ENCODE measurements around the gene NEAT1.

NEAT1 gene

GRCh38 chr11:65384301-65384889 is 38.2 kb upstream of the NEAT1 start:
- Histone ChIP-seq H2BK15ac (ENCODE audit: low read depth, poor library complexity, severe bottlenecking) (no peak overlapping the region), H3K79me1 (replicated peaks; ENCODE audit: low read length, poor library complexity, severe bottlenecking) (peaks cover 20% of the 10 kb centered on the region), H3K27ac (ENCODE audit: low read length, poor library complexity, severe bottlenecking) (no peak overlapping the region), H3K4me1 (ENCODE audit: control insufficient read depth, insufficient read depth, low read depth, low read length) (peaks cover 56% of the 10 kb centered on the region), H3K4me2 (ENCODE audit: low read length, poor library complexity, severe bottlenecking) (no peak overlapping the region), H2AK5ac (ENCODE audit: low read length, severe bottlenecking) (peak overlapping the region; percentile 63), H3K23ac (ENCODE audit: low read length in 2 of 2) (no peak overlapping the region), H3K18ac (ENCODE audit: low read depth in 1 of 2, low read length in 2 of 2) (peak overlapping the region; percentile 14 to 82), H3K36me3 (ENCODE audit: control insufficient read depth in 1 of 2, insufficient read depth in 2 of 2, low read depth in 1 of 2, low read length in 2 of 2) (peaks cover 7 to 10% of the 10 kb centered on the region in 2 experiments), H3K4me3 (ENCODE audit: insufficient read depth in 1 of 2, low read depth in 1 of 2, low read length in 2 of 2) (peak overlapping the region in 1 of 2 experiments; percentile 6), H3K4ac (ENCODE audit: low read depth in 1 of 2, low read length in 2 of 2) (peak overlapping the region; percentile 0 to 64), H3K14ac (ENCODE audit: low read length in 2 of 2) (peak overlapping the region in 1 of 2 experiments; percentile 50), H2BK5ac (ENCODE audit: low read depth, low read length, poor library complexity, severe bottlenecking) (no peak overlapping the region), H3K27me3 (ENCODE audit: control insufficient read depth in 1 of 2, insufficient read depth in 1 of 2, low read length in 2 of 2) (no peaks in the 10 kb centered on the region), H4K8ac (ENCODE audit: low read length) (peak overlapping the region; percentile 41), H4K91ac (ENCODE audit: low read length) (peak overlapping the region; percentile 87), H2AFZ (ENCODE audit: low read depth, low read length) (no peak overlapping the region), H3K9me3 (ENCODE audit: control insufficient read depth, low read length) (no peaks in the 10 kb centered on the region), H2BK120ac (ENCODE audit: low read depth, low read length) (peak overlapping the region; percentile 40), H2BK12ac (ENCODE audit: low read length in 2 of 2) (peak overlapping the region; percentile 91 to 98), H3K9ac (ENCODE audit: low read length) (peak overlapping the region; percentile 68)
- WGBS: 47% methylated on average over 8 of the region's 8 CpGs
- DNase-seq: peak; percentile 86

GRCh38 chr11:65386307-65387140 is 36.1 kb upstream of the NEAT1 start, which contains the start of gene FRMD8:
Gene FRMD8 (plus strand): TSS chr11:65386637. CDS start chr11:65387037, 400 bp downstream.
- whole genome bisulfite sequencing: 12% methylated on average over 46 of the region's 76 CpGs
- Histone ChIP-seq H2BK15ac (ENCODE audit: low read depth, poor library complexity, severe bottlenecking) (peak within 1 kb of the TSS; percentile 93), H2BK12ac (ENCODE audit: low read length in 2 of 2) (peak within 1 kb of the TSS; percentile 96 to 98), H3K18ac (ENCODE audit: low read depth in 1 of 2, low read length in 2 of 2) (peak within 1 kb of the TSS; percentile 97), H3K36me3 (ENCODE audit: control insufficient read depth in 1 of 2, insufficient read depth in 2 of 2, low read depth in 1 of 2, low read length in 2 of 2) (peaks cover 13% of the 10 kb centered on the region in 2 experiments), H3K4me2 (ENCODE audit: low read length, poor library complexity, severe bottlenecking) (peak within 1 kb of the TSS; percentile 78), H3K79me1 (replicated peaks; ENCODE audit: low read length, poor library complexity, severe bottlenecking) (peaks cover 25% of the 10 kb centered on the region), H4K8ac (ENCODE audit: low read length) (peak within 1 kb of the TSS; percentile 99), H2AFZ (ENCODE audit: low read depth, low read length) (no peak within 1 kb of the TSS), H2AK5ac (ENCODE audit: low read length, severe bottlenecking) (peak within 1 kb of the TSS; percentile 73), H3K9ac (ENCODE audit: low read length) (peak within 1 kb of the TSS; percentile 95), H3K14ac (ENCODE audit: low read length in 2 of 2) (peak within 1 kb of the TSS in 1 of 2 experiments; percentile 99), H4K91ac (ENCODE audit: low read length) (peak within 1 kb of the TSS; percentile 98), H3K4me1 (ENCODE audit: control insufficient read depth, insufficient read depth, low read depth, low read length) (peaks cover 63% of the 10 kb centered on the region), H3K23ac (ENCODE audit: low read length in 2 of 2) (peak within 1 kb of the TSS in 1 of 2 experiments; percentile 75), H3K4me3 (ENCODE audit: insufficient read depth in 1 of 2, low read depth in 1 of 2, low read length in 2 of 2) (peak within 1 kb of the TSS; percentile 92 to 96), H3K27me3 (ENCODE audit: control insufficient read depth in 1 of 2, insufficient read depth in 1 of 2, low read length in 2 of 2) (no peaks in the 10 kb centered on the region), H2BK120ac (ENCODE audit: low read depth, low read length) (peak within 1 kb of the TSS; percentile 95), H3K9me3 (ENCODE audit: control insufficient read depth, low read length) (no peaks in the 10 kb centered on the region), H2BK5ac (ENCODE audit: low read depth, low read length, poor library complexity, severe bottlenecking) (peak within 1 kb of the TSS; percentile 24), H3K4ac (ENCODE audit: low read depth in 1 of 2, low read length in 2 of 2) (peak within 1 kb of the TSS; percentile 79 to 96), H3K27ac (ENCODE audit: low read length, poor library complexity, severe bottlenecking) (peak within 1 kb of the TSS; percentile 42)
- peak; percentile 87 for DNase-seq

DNA sequence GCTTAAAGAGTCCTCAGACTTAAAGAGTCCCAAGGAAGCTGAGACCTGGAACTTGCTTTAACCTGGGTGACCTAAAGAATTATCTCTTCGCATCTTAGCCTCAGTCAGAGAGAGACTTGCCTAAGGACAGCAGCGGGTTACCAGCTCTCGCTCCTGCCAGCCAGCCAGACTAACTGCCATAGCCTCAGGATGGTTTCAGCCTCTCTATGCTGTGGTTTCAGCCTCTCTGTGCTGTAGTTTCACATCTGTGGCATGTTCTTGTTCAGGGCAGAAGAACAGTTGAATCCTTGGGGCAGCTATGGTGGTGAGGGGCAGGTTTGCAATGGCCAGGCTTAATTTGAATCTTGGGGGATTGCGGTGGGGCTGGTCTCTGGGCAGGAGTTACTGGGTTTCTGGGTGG is 33.9 kb upstream of the NEAT1 start:
- Histone ChIP-seq H3K14ac (ENCODE audit: low read length in 2 of 2) (no peak overlapping the region), H3K36me3 (ENCODE audit: control insufficient read depth in 1 of 2, insufficient read depth in 2 of 2, low read depth in 1 of 2, low read length in 2 of 2) (peaks cover 32 to 35% of the 10 kb centered on the region in 2 experiments), H2BK5ac (ENCODE audit: low read depth, low read length, poor library complexity, severe bottlenecking) (no peak overlapping the region), H3K4me1 (ENCODE audit: control insufficient read depth, insufficient read depth, low read depth, low read length) (peaks cover 59% of the 10 kb centered on the region), H2BK12ac (ENCODE audit: low read length in 2 of 2) (no peak overlapping the region), H2AK5ac (ENCODE audit: low read length, severe bottlenecking) (peak overlapping the region; percentile 27), H4K91ac (ENCODE audit: low read length) (no peak overlapping the region), H3K9me3 (ENCODE audit: control insufficient read depth, low read length) (no peaks in the 10 kb centered on the region), H3K4ac (ENCODE audit: low read depth in 1 of 2, low read length in 2 of 2) (peak overlapping the region; percentile 35 to 58), H3K79me1 (replicated peaks; ENCODE audit: low read length, poor library complexity, severe bottlenecking) (peaks cover 44% of the 10 kb centered on the region), H3K9ac (ENCODE audit: low read length) (peak overlapping the region; percentile 61), H3K4me2 (ENCODE audit: low read length, poor library complexity, severe bottlenecking) (no peak overlapping the region), H3K27me3 (ENCODE audit: control insufficient read depth in 1 of 2, insufficient read depth in 1 of 2, low read length in 2 of 2) (no peaks in the 10 kb centered on the region), H3K4me3 (ENCODE audit: insufficient read depth in 1 of 2, low read depth in 1 of 2, low read length in 2 of 2) (peak overlapping the region in 1 of 2 experiments; percentile 68), H3K27ac (ENCODE audit: low read length, poor library complexity, severe bottlenecking) (no peak overlapping the region), H2BK15ac (ENCODE audit: low read depth, poor library complexity, severe bottlenecking) (no peak overlapping the region), H2BK120ac (ENCODE audit: low read depth, low read length) (no peak overlapping the region), H3K23ac (ENCODE audit: low read length in 2 of 2) (peak overlapping the region in 1 of 2 experiments; percentile 16), H3K18ac (ENCODE audit: low read depth in 1 of 2, low read length in 2 of 2) (no peak overlapping the region), H4K8ac (ENCODE audit: low read length) (no peak overlapping the region), H2AFZ (ENCODE audit: low read depth, low read length) (no peak overlapping the region)
- DNase-seq: peak; percentile 30
- 95% methylated on average over 4 of the region's 4 CpGs for WGBS
